B cell (primary cell): ENCODE results near the gene TEAD1. TPM values are rescaled to one million over a fixed set of nuclear protein-coding genes. Genes with fewer than 3 reads are reported as not detected.

Experiments
- ATAC-seq: fragments of 200-7000 bp; cut with Tn5 transposase; one replicate; pipeline ENCODE4 v1.10.0; 2021; ENCODE audit warnings: low read depth, mild to moderate bottlenecking, moderate number of reproducible peaks, moderate library complexity
- CTCF ChIA-PET: fragments of 350-600 bp; sonication (Branson Sonifier 250); formaldehyde crosslinking; loops from one replicate; lab custom pipeline; 2021; ENCODE audit warnings: antibody characterized with exemption, inconsistent platforms; lab: Charles Lee
- POLR2A ChIA-PET: fragments of 350-600 bp; sonication (Branson Sonifier 250); formaldehyde crosslinking; loops from one replicate; lab custom pipeline; 2021; ENCODE audit warnings: antibody characterized with exemption; lab: Charles Lee
- DNase-seq: peaks from one replicate; pipeline ENCODE4 v3.0.0; 2013
- H2AFZ ChIP-seq: 2 replicates; pipeline ENCODE4 v1.6.1; 2012; ENCODE audit warnings: mild to moderate bottlenecking, low read depth, low read length; ENCODE audit not compliant: insufficient read depth, poor library complexity, severe bottlenecking
- H3K27ac ChIP-seq, 2 donors: 1 replicate in 1 of 2; 2 replicates in 1 of 2; pipeline ENCODE4 v1.5.1; 2012 to 2013; ENCODE audit warnings: low read length in 2 of 2, mild to moderate bottlenecking in 2 of 2, moderate library complexity in 1 of 2
- H3K27me3 ChIP-seq, 4 experiments: fragments of 200-600 bp in 1 of 4; sonication (generic) in 1 of 4; replicated peaks in 1 of 4; 1 replicate in 2 of 4; 2 replicates in 2 of 4; pipeline versions ENCODE4 v1.6.1 to v1.7.0; 2013 to 2016; ENCODE audit warnings: low read length in 3 of 4, mild to moderate bottlenecking in 2 of 4, mixed read lengths in 1 of 4, moderate library complexity in 1 of 4; ENCODE audit not compliant: insufficient read depth in 4 of 4, control insufficient read depth in 3 of 4; ENCODE audit errors: control extremely low read depth in 1 of 4
- H3K36me3 ChIP-seq, 2 experiments: replicated peaks in 1 of 2; 1 replicate in 1 of 2; 2 replicates in 1 of 2; pipeline versions ENCODE4 v1.6.1 to v1.7.1; 2013; ENCODE audit warnings: low read length in 1 of 2; ENCODE audit not compliant: insufficient read depth in 2 of 2, control insufficient read depth in 1 of 2; ENCODE audit errors: control extremely low read depth in 1 of 2, extremely low read depth in 1 of 2
- H3K4me1 ChIP-seq, 2 donors: fragments of 200-600 bp in 1 of 2; sonication (generic) in 1 of 2; 1 replicate in 1 of 2; 2 replicates in 1 of 2; pipeline versions ENCODE4 v1.5.1 to v1.6.1; 2013 to 2017; ENCODE audit warnings: low read length in 2 of 2; ENCODE audit not compliant: control insufficient read depth in 2 of 2, insufficient read depth in 2 of 2
- H3K4me2 ChIP-seq: replicated peaks from 2 replicates; pipeline ENCODE3; 2012; ENCODE audit warnings: mild to moderate bottlenecking, low read depth, low read length; ENCODE audit not compliant: poor library complexity, severe bottlenecking
- H3K4me3 ChIP-seq, 5 experiments: fragments of 200-600 bp in 1 of 5; sonication (generic) in 1 of 5; 1 replicate in 3 of 5; 2 replicates in 2 of 5; pipeline versions ENCODE4 v1.5.1 to v1.7.0; 2011 to 2016; ENCODE audit warnings: low read length in 4 of 5, mild to moderate bottlenecking in 4 of 5, low read depth in 2 of 5, control low read depth in 1 of 5, moderate library complexity in 1 of 5; ENCODE audit not compliant: insufficient read depth in 1 of 5; ENCODE audit errors: control extremely low read depth in 1 of 5, extremely low read depth in 1 of 5
- H3K79me2 ChIP-seq: fragments of 200-600 bp; sonication (generic); one replicate; pipeline ENCODE4 v1.6.0; 2016; ENCODE audit warnings: low read length; ENCODE audit not compliant: control insufficient read depth, insufficient read depth
- H3K9ac ChIP-seq: fragments of 200-600 bp; sonication (generic); 2 replicates; pipeline ENCODE4 v1.6.1; 2017; ENCODE audit warnings: mild to moderate bottlenecking, low read length, moderate library complexity
- H3K9me3 ChIP-seq, 3 donors: one replicate each; pipeline versions ENCODE4 v1.6.1 to v1.7.1; 2013; ENCODE audit warnings: low read length in 2 of 3; ENCODE audit not compliant: control insufficient read depth in 2 of 3, insufficient read depth in 1 of 3; ENCODE audit errors: control extremely low read depth in 1 of 3
- H4K20me1 ChIP-seq: 2 replicates; pipeline ENCODE4 v1.6.0; 2012; ENCODE audit warnings: mild to moderate bottlenecking, low read length; ENCODE audit not compliant: insufficient read depth, control insufficient read depth, poor library complexity, severe bottlenecking
- H3K27ac Mint-ChIP-seq: one replicate; pipeline ENCODE4 v1.8.0; 2021; ENCODE audit warnings: mixed read lengths
- H3K27me3 Mint-ChIP-seq: one replicate; pipeline ENCODE4 v1.8.0; 2021; ENCODE audit warnings: mixed read lengths
- H3K4me1 Mint-ChIP-seq: one replicate; pipeline ENCODE4 v1.8.0; 2021; ENCODE audit warnings: mixed read lengths
- H3K4me3 Mint-ChIP-seq: one replicate; pipeline ENCODE4 v1.8.0; 2021; ENCODE audit warnings: mixed read lengths
- H3K9me3 Mint-ChIP-seq: one replicate; pipeline ENCODE4 v1.8.0; 2022; ENCODE audit warnings: mixed read lengths; ENCODE audit not compliant: insufficient read depth
- CTCF ChIP-seq: fragments of 200-600 bp; IDR thresholded peaks from one replicate; pipeline ENCODE4 v1.8.0; 2022; ENCODE audit warnings: antibody characterized with exemption, mild to moderate bottlenecking
- EZH2 ChIP-seq: IDR thresholded peaks from 2 replicates; pipeline ENCODE4 v1.6.1; 2012; ENCODE audit warnings: borderline replicate concordance, low read depth, mild to moderate bottlenecking, moderate library complexity, low read length; ENCODE audit not compliant: insufficient read depth, poor library complexity, severe bottlenecking
- WGBS: methylation state at CpG from one replicate; pipeline ENCODE4 v1.1.5; 2013; ENCODE audit warnings: missing lambda C conversion rate; ENCODE audit not compliant: insufficient coverage; 5-methylcytosine and 5-hydroxymethylcytosine counted together
- intact Hi-C: fragments of 100-400 bp; cut with micrococcal nuclease; formaldehyde crosslinking; loops from one replicate; pipeline ENCODE4 v1.10.0; 2022
- polyA plus RNA-seq: library from polyadenylated mRNA; depleted of rRNA; stranded (reverse); fragments of >200 nt; gene quantifications from 2 replicates; pipeline ENCODE4 v1.2.3, GENCODE V29; 2012
- total RNA-seq, 2 donors: library from RNA; stranded (reverse); fragments of 120-200 nt in 1 of 2; gene quantifications; 1 replicate in 1 of 2; 2 replicates in 1 of 2; pipeline versions ENCODE4 v1.2.3 to v1.2.4, GENCODE V29; 2013 to 2022

TEAD1 gene
- total and polyA plus RNA-seq, 2 donors (not counting 1 experiment from before 2014, with no cell fraction given) = 0.30 TPM; not detected in 1

GRCh38 chr11:12841946-12842630 lies 167.9 kb downstream of the TEAD1 start:
- Histone ChIP-seq H3K36me3 (no peaks in the 10 kb centered on the region), H3K4me2 (no peak overlapping the region), H3K9ac (no peak overlapping the region), H3K27ac (no peak overlapping the region), H3K9me3 (no peaks in the 10 kb centered on the region), H3K4me3 (no peak overlapping the region), H2AFZ (no peak overlapping the region), H4K20me1 (no peaks in the 10 kb centered on the region), H3K4me1 (no peaks in the 10 kb centered on the region), H3K79me2 (no peaks in the 10 kb centered on the region), H3K27me3 (no peaks in the 10 kb centered on the region)
- Mint-ChIP-seq H3K9me3 (no peaks in the 10 kb centered on the region), H3K27me3 (peaks cover 9% of the 10 kb centered on the region), H3K4me3 (no peak overlapping the region), H3K27ac (no peak overlapping the region), H3K4me1 (no peaks in the 10 kb centered on the region)
- ATAC-seq (no peak), DNase-seq (no peak)
- 0% methylated on average over 3 of the region's 9 CpGs for WGBS
- intact Hi-C loops = no loop called here
- ChIA-PET CTCF (no interaction called here), POLR2A (no interaction called here)
- TF ChIP-seq EZH2 (no peak), CTCF (no peak)

DNA sequence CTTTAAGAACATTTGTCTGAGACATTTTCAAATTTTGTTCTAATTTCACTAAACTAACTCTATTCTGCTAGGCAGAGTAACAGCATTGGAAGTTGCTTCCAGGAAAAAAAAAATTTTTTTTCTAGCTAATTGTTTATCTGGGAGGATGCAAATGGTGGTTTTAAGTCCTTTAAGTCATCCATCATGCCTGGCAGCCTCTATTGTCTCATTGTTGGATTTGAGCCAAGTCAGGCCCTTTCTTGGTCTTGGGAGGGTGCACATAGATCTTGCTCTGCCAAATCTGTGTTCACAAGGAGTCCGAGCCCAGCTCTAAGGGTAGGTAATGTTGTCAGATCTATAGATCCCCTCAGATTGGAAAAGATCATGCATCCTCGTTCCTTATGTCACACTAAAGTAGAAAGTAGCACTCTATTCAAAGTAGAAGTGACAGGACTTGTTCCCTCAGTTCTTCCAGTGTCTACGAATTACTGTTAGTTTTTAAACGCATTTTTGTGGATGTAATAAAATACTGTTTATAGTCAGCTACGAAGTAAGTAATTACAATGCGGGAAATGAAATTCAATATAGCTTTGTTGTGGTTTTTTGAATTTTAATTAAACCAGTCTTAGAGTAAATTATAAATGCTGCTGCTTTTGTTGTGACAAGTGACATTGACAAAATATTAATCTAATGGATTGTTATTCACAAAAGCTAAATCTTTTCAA lies 168.9 kb downstream of the TEAD1 start:
- no peak overlapping the region for H3K4me3 ChIP-seq
- H3K4me1 ChIP-seq = no peaks in the 10 kb centered on the region
- WGBS = no CpG with 5 or more reads among the region's 6 CpGs
- Mint-ChIP-seq H3K4me3 (no peak overlapping the region), H3K4me1 (no peaks in the 10 kb centered on the region), H3K9me3 (no peaks in the 10 kb centered on the region), H3K27ac (no peak overlapping the region), H3K27me3 (peaks cover 13% of the 10 kb centered on the region)
- no peak overlapping the region for H3K4me2 ChIP-seq
- no peak overlapping the region for H3K9ac ChIP-seq
- H3K36me3 ChIP-seq = no peaks in the 10 kb centered on the region
- no peaks in the 10 kb centered on the region for H3K79me2 ChIP-seq
- ATAC-seq (no peak), DNase-seq (no peak)
- intact Hi-C loops = no loop called here
- ChIA-PET CTCF (no interaction called here), POLR2A (no interaction called here)
- H2AFZ ChIP-seq = no peak overlapping the region
- H3K27ac ChIP-seq = no peak overlapping the region
- no peaks in the 10 kb centered on the region for H4K20me1 ChIP-seq
- no peak for TF ChIP-seq CTCF
- TF ChIP-seq EZH2 = no peak
- H3K9me3 ChIP-seq = no peaks in the 10 kb centered on the region
- H3K27me3 ChIP-seq = no peaks in the 10 kb centered on the region
